ENCODE data around the gene MFAP4. TPM values are rescaled to one million over a fixed set of nuclear protein-coding genes. Genes with fewer than 3 reads are reported as not detected.

The MFAP4 gene
- total and polyA plus RNA-seq, 9 of the 15 experiments (the other 6 are each of a cell fraction or from before 2014, with no cell fraction given): 0.07 to 0.24 TPM; not detected in 7

DNA sequence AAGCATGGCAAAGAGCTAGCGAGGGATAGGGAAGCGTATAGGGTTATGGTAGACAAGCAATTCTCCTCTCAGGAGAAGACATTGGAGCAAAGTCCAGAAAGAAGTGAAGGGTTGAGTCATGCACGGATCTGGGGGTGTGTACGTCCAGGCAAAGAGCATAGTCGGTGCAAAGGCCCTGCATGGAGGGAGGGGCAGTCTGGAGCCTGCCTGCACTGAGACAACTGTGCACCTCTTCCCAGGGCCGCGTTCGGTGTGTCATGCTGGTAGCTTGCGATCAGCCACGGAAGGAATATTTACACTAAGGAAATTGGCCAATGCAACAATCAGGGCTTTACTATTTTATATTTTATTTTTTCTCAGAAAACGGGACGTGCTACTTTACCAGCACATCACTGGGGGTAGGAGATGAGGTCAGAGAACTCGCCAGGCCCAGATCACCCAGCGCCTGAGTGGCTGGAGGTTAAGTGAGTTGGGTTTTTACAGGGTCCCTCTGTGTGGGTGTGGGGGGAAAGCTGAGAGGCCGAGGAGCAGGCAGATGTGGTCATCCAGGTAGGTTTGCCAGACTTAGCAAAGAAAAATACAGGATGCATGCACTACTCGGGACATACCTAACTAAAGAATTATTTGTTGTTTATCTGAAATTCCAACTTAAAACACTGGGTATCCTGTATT, 17.7 kb downstream of the MFAP4 start:
- peaks cover 0 to 13% of the 10 kb centered on the region in 2 experiments; a peak in 3 of 5 replicates for H3K4me1 ChIP-seq (replicated peaks in 1 of 2; ENCODE audit: control insufficient read depth in 2 of 2, insufficient read depth in 2 of 2, low read length in 2 of 2)
- H3K4me2 ChIP-seq (ENCODE audit: insufficient read depth, low read length): no peak overlapping the region
- no peak for TF ChIP-seq CBX2 (IDR thresholded peaks at IDR 0.05; ENCODE audit: insufficient read depth, low read length, poor library complexity, severe bottlenecking)
- TF ChIP-seq, protein P1, sequence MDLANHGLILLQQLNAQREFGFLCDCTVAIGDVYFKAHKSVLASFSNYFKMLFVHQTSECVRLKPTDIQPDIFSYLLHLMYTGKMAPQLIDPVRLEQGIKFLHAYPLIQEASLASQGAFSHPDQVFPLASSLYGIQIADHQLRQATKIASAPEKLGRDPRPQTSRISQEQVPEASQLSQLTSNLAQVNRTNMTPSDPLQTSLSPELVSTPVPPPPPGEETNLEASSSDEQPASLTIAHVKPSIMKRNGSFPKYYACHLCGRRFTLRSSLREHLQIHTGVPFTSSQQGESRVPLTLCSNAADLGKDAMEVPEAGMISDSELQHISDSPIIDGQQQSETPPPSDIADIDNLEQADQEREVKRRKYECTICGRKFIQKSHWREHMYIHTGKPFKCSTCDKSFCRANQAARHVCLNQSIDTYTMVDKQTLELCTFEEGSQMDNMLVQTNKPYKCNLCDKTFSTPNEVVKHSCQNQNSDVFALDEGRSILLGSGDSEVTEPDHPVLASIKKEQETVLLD (IDR thresholded peaks at IDR 0.05): no peak
- no peak for TF ChIP-seq CTBP1 (IDR thresholded peaks at IDR 0.05; ENCODE audit: borderline replicate concordance)
- no peak for TF ChIP-seq RBFOX2 (IDR thresholded peaks at IDR 0.05; ENCODE audit: low read depth, low read length)
- TF ChIP-seq SNIP1 (IDR thresholded peaks at IDR 0.05; ENCODE audit: low read depth): no peak
- TF ChIP-seq, protein P2, sequence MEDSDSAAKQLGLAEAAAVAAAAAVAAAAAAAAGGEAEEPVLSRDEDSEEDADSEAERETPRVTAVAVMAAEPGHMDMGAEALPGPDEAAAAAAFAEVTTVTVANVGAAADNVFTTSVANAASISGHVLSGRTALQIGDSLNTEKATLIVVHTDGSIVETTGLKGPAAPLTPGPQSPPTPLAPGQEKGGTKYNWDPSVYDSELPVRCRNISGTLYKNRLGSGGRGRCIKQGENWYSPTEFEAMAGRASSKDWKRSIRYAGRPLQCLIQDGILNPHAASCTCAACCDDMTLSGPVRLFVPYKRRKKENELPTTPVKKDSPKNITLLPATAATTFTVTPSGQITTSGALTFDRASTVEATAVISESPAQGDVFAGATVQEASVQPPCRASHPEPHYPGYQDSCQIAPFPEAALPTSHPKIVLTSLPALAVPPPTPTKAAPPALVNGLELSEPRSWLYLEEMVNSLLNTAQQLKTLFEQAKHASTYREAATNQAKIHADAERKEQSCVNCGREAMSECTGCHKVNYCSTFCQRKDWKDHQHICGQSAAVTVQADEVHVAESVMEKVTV (CRISPR knock-in tag; IDR thresholded peaks at IDR 0.05): no peak
- TF ChIP-seq ZKSCAN3 (CRISPR knock-in tag; IDR thresholded peaks at IDR 0.05): no peak
- TF ChIP-seq, protein P3, sequence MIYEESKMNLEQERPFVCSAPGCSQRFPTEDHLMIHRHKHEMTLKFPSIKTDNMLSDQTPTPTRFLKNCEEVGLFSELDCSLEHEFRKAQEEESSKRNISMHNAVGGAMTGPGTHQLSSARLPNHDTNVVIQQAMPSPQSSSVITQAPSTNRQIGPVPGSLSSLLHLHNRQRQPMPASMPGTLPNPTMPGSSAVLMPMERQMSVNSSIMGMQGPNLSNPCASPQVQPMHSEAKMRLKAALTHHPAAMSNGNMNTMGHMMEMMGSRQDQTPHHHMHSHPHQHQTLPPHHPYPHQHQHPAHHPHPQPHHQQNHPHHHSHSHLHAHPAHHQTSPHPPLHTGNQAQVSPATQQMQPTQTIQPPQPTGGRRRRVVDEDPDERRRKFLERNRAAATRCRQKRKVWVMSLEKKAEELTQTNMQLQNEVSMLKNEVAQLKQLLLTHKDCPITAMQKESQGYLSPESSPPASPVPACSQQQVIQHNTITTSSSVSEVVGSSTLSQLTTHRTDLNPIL (CRISPR knock-in tag; IDR thresholded peaks at IDR 0.05): no peak
- TF ChIP-seq, protein P4, sequence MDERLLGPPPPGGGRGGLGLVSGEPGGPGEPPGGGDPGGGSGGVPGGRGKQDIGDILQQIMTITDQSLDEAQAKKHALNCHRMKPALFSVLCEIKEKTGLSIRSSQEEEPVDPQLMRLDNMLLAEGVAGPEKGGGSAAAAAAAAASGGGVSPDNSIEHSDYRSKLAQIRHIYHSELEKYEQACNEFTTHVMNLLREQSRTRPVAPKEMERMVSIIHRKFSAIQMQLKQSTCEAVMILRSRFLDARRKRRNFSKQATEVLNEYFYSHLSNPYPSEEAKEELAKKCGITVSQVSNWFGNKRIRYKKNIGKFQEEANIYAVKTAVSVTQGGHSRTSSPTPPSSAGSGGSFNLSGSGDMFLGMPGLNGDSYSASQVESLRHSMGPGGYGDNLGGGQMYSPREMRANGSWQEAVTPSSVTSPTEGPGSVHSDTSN (CRISPR knock-in tag; IDR thresholded peaks at IDR 0.05; ENCODE audit: low read depth): no peak
- TF ChIP-seq, protein P4 (tag; conservative IDR thresholded peaks at IDR 0.05; ENCODE audit: low read depth): no peak
- no peak for TF ChIP-seq ZFX (CRISPR knock-in tag; IDR thresholded peaks at IDR 0.05)
- TF ChIP-seq JUND (IDR thresholded peaks at IDR 0.05; ENCODE audit: borderline replicate concordance, low read depth, low read length): no peak
- TF ChIP-seq JUND (tag; IDR thresholded peaks at IDR 0.05; ENCODE audit: borderline replicate concordance, low read depth, low read length): no peak
- TF ChIP-seq TOE1 (IDR thresholded peaks at IDR 0.05; ENCODE audit: borderline replicate concordance): no peak
- TF ChIP-seq TOE1 (CRISPR knock-in tag; IDR thresholded peaks at IDR 0.05; ENCODE audit: borderline replicate concordance, low read depth): no peak
- TF ChIP-seq EP400 (IDR thresholded peaks at IDR 0.05): no peak

More for the DNA sequence above, 17.7 kb downstream of the MFAP4 start:
- Histone ChIP-seq H3K9ac (ENCODE audit: insufficient read depth in 1 of 2, low read depth in 2 of 2, low read length in 2 of 2) (no peak overlapping the region), H3K27me3 (ENCODE audit: control insufficient read depth in 2 of 2, insufficient read depth in 2 of 2, low read length in 2 of 2) (no peaks in the 10 kb centered on the region), H3K36me3 (ENCODE audit: control insufficient read depth, insufficient read depth, low read length) (no peaks in the 10 kb centered on the region), H3K4me3 (no peak overlapping the region), H2AFZ (ENCODE audit: low read depth, low read length) (no peak overlapping the region), H3K9me1 (ENCODE audit: control insufficient read depth, insufficient read depth, low read length) (no peaks in the 10 kb centered on the region), H3K9me3 (replicated peaks; ENCODE audit: control insufficient read depth, insufficient read depth, low read depth, low read length) (no peaks in the 10 kb centered on the region), H3K27ac (ENCODE audit: extremely low read depth, low read depth, low read length) (no peak overlapping the region), H3K79me2 (ENCODE audit: control insufficient read depth, insufficient read depth, low read length) (no peaks in the 10 kb centered on the region), H4K20me1 (replicated peaks; ENCODE audit: control insufficient read depth, insufficient read depth, low read length) (no peaks in the 10 kb centered on the region)
- ATAC-seq (peak; percentile 58), FAIRE-seq (no peak), DNase-seq (ENCODE audit: extremely low read depth in 1 of 4, low spot score in 3 of 4) (no peak)
- BruUV-seq (replicated peaks): no TSS peak
- in situ Hi-C loops (cut with MboI): loop anchor here (10.0 kb wide), 1 partner anchor 396 kb away; no protein-coding TSS in a partner anchor
- WGBS (ENCODE audit: insufficient coverage, low coverage, missing lambda C conversion rate): 31% methylated on average over 11 of the region's 16 CpGs
- intact Hi-C loops (cut with micrococcal nuclease): no loop called here
- POLR2A ChIA-PET: no interaction called here
- CTCF ChIA-PET (ENCODE audit: low intra/inter-chr PET ratio): no interaction called here
